ENCODE measurements around the gene TRAF3IP3.

Gene TRAF3IP3

DNA sequence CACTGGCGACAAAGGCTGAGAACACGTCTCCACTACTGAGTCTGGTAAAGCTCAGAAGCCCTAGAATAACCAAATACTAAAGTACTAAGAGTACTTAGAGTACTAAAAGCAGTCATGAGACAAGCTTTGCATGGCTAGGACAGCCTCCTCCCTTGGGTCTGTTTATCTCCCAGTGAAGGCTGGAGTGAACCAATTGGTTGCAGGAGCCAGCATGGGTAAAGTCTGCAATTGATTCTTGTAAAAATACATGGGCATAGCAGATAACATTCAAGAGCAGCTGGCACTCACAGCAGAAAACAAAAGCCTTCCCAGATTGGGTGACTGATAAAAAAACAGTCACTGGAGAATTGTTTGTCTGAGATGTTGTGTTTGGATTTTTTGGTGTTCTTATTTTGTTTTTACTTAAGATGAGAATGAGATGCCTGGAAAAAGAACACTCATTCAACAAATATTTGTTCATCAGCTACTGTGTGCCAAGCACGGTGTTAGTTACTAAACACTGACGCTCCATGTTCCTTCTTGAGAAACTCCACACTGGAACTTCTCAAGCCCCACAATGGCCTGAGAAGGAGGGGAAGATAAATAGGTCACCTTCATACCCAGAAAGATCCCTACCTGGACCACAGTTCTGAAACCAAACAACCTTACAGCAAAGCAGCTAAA lies 46.4 kb downstream of the TRAF3IP3 start:
- TF ChIP-seq CTCF (conservative IDR thresholded peaks at IDR 0.05), result no peak
- peak overlapping the region; percentile 73 for H3K27ac ChIP-seq

GRCh38 chr1:209802780-209803152 lies 46.9 kb downstream of the TRAF3IP3 start:
- TF ChIP-seq CTCF (conservative IDR thresholded peaks at IDR 0.05), result no peak

DNA sequence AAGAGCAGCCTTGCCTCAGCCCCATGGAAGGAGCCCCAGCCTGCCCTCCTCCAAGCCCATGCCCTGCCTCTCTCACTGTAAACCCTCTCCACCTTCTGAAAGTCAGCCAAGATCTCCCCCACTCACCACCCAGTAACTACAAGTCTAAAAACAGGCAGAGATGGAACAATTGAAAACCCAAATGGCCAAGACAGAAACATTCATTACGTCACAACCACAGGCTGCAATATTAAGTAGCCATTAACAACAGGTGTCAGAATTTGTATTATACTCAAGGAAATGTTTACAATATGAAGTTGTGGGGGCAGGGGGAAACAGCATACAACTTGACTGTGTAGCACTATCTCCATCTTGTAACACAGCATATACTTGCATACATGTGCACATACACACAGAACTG lies 47.7 kb downstream of the TRAF3IP3 start:
- no peak for TF ChIP-seq CTCF (conservative IDR thresholded peaks at IDR 0.05)
- no peak overlapping the region for H3K27ac ChIP-seq

More at GRCh38 chr1:209802780-209803152, 46.9 kb downstream of the TRAF3IP3 start:
- peak overlapping the region; percentile 73 for H3K27ac ChIP-seq

DNA sequence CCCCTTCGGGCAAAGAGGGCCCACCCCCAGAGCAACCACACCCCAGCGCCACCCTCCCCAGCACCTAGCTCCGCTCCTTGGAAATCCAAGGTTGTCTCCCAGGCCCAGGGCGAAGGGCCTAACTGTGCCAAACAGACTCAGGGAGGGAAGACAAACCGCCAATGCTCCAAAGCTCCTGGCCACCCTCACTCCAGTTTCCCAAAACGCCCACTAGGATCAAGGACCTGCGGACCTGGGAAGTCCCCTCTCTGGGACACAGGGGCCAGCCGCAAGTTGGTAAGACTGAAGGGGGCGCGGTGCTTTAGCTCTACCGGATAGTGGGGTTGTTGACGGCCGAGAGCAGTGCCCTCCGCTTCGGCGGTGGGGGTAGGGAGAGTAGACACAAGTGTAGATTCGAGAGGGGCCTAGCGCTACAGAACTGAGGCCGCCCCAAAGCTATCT lies 49.5 kb downstream of the TRAF3IP3 start:
- peak overlapping the region; percentile 82 for H3K27ac ChIP-seq
- TF ChIP-seq CTCF (conservative IDR thresholded peaks at IDR 0.05), result no peak

DNA sequence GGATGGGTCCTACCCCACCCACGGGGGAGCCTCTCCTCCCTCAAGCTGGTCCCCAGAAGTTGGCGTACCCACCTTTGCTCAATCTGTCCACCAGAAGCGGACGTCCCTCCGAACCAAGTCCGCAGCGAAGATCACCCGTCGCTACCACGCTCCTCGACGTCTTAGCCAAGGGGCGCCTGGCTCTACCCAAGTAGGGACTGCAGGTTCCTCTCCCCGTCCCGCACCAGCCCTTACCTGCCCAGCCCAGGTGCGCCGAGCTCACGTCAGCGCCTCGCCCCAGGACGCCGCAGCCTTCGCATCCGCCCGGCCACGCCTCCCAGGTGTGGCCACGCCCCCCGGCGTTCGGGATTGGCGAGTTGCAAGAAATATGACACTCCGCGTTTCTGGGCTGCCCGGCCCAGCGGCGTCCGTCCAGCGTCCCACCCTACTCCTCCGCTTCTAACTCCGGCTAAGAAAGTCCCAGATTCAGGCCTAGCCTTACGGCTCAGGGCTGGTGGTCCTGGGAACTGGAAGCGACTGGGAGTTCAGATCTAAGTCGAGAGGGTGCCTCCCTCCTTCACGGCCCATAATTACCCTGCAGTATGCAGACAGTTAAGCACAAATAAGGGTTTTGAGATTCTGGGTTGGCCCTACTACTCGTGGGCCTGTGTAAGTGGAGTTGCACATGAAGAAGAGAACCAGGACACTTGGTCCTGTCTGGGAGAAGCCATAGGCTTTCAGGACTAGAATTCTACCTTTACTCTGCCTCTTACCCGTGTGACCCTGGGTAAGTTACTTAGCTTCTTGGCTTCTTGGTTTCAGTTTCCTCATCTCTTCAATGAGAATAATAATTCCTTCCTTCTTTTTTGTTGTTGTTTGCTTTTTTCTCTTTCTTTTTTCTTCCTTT lies 50.3 kb downstream of the TRAF3IP3 start, which contains the start of gene IRF6:
Gene IRF6 (minus strand): TSS at position 268 of the 886 bp plus-strand sequence. CDS start 4,729 bp downstream, outside the sequence.
- no peak for TF ChIP-seq CTCF (conservative IDR thresholded peaks at IDR 0.05)

GRCh38 chr1:209807509-209807908 lies 51.7 kb downstream of the TRAF3IP3 start:
- no peak for TF ChIP-seq CTCF (conservative IDR thresholded peaks at IDR 0.05)
- H3K27ac ChIP-seq, result peak overlapping the region; percentile 82

More for the DNA sequence above, 50.3 kb downstream of the TRAF3IP3 start, which contains the start of gene IRF6:
- H3K27ac ChIP-seq, result peak within 1 kb of the TSS; percentile 82

DNA sequence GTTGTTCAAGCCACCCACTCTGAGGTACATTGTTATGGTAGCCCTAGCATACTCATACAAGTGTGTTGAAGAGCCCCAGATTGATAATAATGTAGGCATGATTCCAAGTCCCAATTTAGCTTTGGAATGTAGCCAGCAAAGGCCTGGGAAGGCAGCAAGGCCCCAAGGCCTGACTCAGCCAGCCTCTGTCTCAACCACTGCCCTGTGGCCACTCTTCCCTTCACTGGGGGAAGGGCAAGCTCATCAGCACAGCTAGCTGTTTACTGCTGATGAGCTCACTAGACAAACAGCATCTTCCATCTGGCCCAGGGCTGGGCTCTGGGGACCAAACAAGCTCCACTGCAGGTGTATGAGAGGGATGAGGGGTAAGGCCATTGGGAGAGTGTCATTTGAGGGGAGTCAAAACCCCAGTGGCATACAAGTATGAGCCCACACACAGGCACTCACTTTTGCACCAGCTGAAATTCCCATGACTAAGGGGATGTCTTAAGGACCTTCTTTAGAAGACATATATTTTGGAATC lies 52.3 kb downstream of the TRAF3IP3 start:
- no peak overlapping the region for H3K27ac ChIP-seq
- TF ChIP-seq CTCF (conservative IDR thresholded peaks at IDR 0.05), result no peak
